ENCODE measurements around the gene KRT32. TPM values are rescaled to one million over a fixed set of nuclear protein-coding genes. Genes with fewer than 3 reads are reported as not detected.

Gene KRT32
- total and polyA plus RNA-seq, 9 of the 15 experiments (the other 6 are each of a cell fraction or from before 2014, with no cell fraction given) = not detected

DNA sequence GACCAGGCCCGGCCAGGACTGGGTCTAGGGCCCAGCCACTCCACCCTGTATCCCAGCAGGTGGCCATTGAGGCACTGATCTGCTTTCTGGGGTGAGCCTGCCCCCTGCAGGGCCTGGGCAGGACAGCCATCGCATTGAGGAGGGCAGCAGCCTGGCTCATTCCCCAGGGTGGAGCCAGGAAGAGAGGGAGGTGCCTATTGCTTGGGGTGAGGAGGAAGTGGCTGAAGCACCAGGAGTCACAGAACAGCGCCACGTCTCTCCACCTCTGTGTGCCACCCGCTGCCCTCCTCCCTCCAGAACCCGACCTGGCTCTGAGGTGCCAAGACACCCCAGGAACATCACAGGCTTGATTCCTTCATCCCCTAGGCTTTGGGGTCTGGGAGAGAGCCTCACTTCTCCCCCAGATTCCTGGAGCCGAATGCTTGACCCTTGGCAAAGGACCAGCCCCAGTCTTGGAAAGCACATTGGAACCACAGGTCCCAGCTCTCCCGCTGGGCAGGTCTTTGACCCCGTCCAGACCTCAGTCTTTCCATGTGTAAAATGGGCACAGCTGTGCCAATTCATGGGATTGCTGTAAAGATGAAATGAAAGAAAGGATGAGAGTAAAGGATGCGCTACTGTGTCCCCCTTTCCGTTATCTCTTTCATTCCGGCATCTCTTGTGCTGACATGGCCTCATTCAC, 29.8 kb upstream of the KRT32 start (continued):
- TF ChIP-seq ZNF76 (CRISPR knock-in tag; IDR thresholded peaks at IDR 0.05; ENCODE audit: borderline replicate concordance) = no peak
- TF ChIP-seq, protein P1, sequence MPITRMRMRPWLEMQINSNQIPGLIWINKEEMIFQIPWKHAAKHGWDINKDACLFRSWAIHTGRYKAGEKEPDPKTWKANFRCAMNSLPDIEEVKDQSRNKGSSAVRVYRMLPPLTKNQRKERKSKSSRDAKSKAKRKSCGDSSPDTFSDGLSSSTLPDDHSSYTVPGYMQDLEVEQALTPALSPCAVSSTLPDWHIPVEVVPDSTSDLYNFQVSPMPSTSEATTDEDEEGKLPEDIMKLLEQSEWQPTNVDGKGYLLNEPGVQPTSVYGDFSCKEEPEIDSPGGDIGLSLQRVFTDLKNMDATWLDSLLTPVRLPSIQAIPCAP (CRISPR knock-in tag; IDR thresholded peaks at IDR 0.05; ENCODE audit: borderline replicate concordance) = no peak
- TF ChIP-seq RAD21 (CRISPR knock-in tag; conservative IDR thresholded peaks at IDR 0.05 in 1 of 2, IDR thresholded peaks at IDR 0.05 in 1 of 2) = peak; percentile 67 to 86
- no peak for TF ChIP-seq ZNF57 (CRISPR knock-in tag; IDR thresholded peaks at IDR 0.05)
- TF ChIP-seq ZNF12 (CRISPR knock-in tag; IDR thresholded peaks at IDR 0.05) = no peak
- no peak for TF ChIP-seq DNMT1 (IDR thresholded peaks at IDR 0.05)
- TF ChIP-seq ZBTB7A (IDR thresholded peaks at IDR 0.05; ENCODE audit: borderline replicate concordance, control insufficient read depth, low read depth, low read length) = no peak
- no peak for TF ChIP-seq MIER1 (IDR thresholded peaks at IDR 0.05; ENCODE audit: low read depth)
- TF ChIP-seq, protein P2, sequence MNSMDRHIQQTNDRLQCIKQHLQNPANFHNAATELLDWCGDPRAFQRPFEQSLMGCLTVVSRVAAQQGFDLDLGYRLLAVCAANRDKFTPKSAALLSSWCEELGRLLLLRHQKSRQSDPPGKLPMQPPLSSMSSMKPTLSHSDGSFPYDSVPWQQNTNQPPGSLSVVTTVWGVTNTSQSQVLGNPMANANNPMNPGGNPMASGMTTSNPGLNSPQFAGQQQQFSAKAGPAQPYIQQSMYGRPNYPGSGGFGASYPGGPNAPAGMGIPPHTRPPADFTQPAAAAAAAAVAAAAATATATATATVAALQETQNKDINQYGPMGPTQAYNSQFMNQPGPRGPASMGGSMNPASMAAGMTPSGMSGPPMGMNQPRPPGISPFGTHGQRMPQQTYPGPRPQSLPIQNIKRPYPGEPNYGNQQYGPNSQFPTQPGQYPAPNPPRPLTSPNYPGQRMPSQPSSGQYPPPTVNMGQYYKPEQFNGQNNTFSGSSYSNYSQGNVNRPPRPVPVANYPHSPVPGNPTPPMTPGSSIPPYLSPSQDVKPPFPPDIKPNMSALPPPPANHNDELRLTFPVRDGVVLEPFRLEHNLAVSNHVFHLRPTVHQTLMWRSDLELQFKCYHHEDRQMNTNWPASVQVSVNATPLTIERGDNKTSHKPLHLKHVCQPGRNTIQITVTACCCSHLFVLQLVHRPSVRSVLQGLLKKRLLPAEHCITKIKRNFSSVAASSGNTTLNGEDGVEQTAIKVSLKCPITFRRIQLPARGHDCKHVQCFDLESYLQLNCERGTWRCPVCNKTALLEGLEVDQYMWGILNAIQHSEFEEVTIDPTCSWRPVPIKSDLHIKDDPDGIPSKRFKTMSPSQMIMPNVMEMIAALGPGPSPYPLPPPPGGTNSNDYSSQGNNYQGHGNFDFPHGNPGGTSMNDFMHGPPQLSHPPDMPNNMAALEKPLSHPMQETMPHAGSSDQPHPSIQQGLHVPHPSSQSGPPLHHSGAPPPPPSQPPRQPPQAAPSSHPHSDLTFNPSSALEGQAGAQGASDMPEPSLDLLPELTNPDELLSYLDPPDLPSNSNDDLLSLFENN (IDR thresholded peaks at IDR 0.05; ENCODE audit: low read depth in 2 of 2, low read length in 2 of 2) = no peak
- TF ChIP-seq BACH1 (tag; IDR thresholded peaks at IDR 0.05) = no peak
- no peak for TF ChIP-seq TAF9B (IDR thresholded peaks at IDR 0.05; ENCODE audit: partially characterized antibody)
- no peak for TF ChIP-seq SAFB (IDR thresholded peaks at IDR 0.05; ENCODE audit: borderline replicate concordance, low read depth, low read length)
- TF ChIP-seq ATF7 (IDR thresholded peaks at IDR 0.05) = 0 out of 2 replicates have a peak, but pooled peaks have one; percentile 42
- no peak for TF ChIP-seq CEBPG (CRISPR knock-in tag; IDR thresholded peaks at IDR 0.05)
- TF ChIP-seq CEBPG (tag; conservative IDR thresholded peaks at IDR 0.05 in 1 of 2, IDR thresholded peaks at IDR 0.05 in 1 of 2) = no peak
- TF ChIP-seq, protein P3, sequence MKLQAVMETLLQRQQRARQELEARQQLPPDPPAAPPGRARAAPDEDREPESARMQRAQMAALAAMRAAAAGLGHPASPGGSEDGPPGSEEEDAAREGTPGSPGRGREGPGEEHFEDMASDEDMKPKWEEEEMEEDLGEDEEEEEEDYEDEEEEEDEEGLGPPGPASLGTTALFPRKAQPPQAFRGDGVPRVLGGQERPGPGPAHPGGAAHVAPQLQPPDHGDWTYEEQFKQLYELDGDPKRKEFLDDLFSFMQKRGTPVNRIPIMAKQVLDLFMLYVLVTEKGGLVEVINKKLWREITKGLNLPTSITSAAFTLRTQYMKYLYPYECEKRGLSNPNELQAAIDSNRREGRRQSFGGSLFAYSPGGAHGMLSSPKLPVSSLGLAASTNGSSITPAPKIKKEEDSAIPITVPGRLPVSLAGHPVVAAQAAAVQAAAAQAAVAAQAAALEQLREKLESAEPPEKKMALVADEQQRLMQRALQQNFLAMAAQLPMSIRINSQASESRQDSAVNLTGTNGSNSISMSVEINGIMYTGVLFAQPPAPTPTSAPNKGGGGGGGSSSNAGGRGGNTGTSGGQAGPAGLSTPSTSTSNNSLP (IDR thresholded peaks at IDR 0.05; ENCODE audit: borderline replicate concordance, low read depth, low read length) = no peak
- no peak for TF ChIP-seq NCOA4 (IDR thresholded peaks at IDR 0.05; ENCODE audit: partially characterized antibody)
- TF ChIP-seq, protein P4, sequence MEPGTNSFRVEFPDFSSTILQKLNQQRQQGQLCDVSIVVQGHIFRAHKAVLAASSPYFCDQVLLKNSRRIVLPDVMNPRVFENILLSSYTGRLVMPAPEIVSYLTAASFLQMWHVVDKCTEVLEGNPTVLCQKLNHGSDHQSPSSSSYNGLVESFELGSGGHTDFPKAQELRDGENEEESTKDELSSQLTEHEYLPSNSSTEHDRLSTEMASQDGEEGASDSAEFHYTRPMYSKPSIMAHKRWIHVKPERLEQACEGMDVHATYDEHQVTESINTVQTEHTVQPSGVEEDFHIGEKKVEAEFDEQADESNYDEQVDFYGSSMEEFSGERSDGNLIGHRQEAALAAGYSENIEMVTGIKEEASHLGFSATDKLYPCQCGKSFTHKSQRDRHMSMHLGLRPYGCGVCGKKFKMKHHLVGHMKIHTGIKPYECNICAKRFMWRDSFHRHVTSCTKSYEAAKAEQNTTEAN (CRISPR knock-in tag; IDR thresholded peaks at IDR 0.05) = no peak
- TF ChIP-seq, protein P5, sequence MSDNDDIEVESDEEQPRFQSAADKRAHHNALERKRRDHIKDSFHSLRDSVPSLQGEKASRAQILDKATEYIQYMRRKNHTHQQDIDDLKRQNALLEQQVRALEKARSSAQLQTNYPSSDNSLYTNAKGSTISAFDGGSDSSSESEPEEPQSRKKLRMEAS (CRISPR knock-in tag; IDR thresholded peaks at IDR 0.05) = no peak
- TF ChIP-seq HDAC3 (IDR thresholded peaks at IDR 0.05; ENCODE audit: borderline replicate concordance, partially characterized antibody) = no peak
